Panc1 (cell line): ENCODE measurements around the gene KMT2E.

Source experiments
- CTCF ChIP-seq: fragments of 450-650 bp; IDR thresholded peaks from 2 replicates; pipeline ENCODE4 v1.5.1; 2017; ENCODE audit warnings: mild to moderate bottlenecking
- POLR2AphosphoS5 ChIP-seq: IDR thresholded peaks from 2 replicates; pipeline ENCODE4 v1.6.1; 2012; ENCODE audit warnings: mild to moderate bottlenecking, low read depth, low read length, moderate library complexity
- REST ChIP-seq, 2 experiments: IDR thresholded peaks; 2 replicates each; pipeline ENCODE4 v1.6.1; 2011 to 2012; ENCODE audit warnings: low read depth in 2 of 2, control low read depth in 1 of 2, low read length in 1 of 2, mild to moderate bottlenecking in 1 of 2, moderate library complexity in 1 of 2; ENCODE audit not compliant: insufficient read depth in 1 of 2
- TCF7L2 ChIP-seq: IDR thresholded peaks from 2 replicates; pipeline ENCODE4 v1.6.1; 2011; ENCODE audit warnings: mild to moderate bottlenecking, low read depth, low read length, inconsistent platforms

GRCh38 chr7:104986628-104987259 is 27.3 kb upstream of the KMT2E start:
- TF ChIP-seq CTCF (no peak), REST (IDR thresholded peaks at IDR 0.05; ENCODE audit: insufficient read depth in 1 of 2, low read depth in 2 of 2, low read length in 1 of 2) (no peak), POLR2AphosphoS5 (no peak), TCF7L2 (no peak)
